ENCODE results near the gene THOC3.
"Not testable (repeated sequence)": the region's sequence is repeated elsewhere in the genome, so short reads cannot be mapped to it uniquely, and the experiment has no call there.

THOC3 gene

GRCh38 chr5:175967471-175968372 is at the start of gene THOC3:
TSS of gene THOC3 (minus strand) at chr5:175968315. CDS start at chr5:175968208, 107 bp downstream.
- peak; percentile 67 to 78 for DNase-seq

GRCh38 chr5:176017324-176017723 is 49.2 kb upstream of the THOC3 start:
- not testable (repeated sequence) for DNase-seq

- DNase-seq = not testable (repeated sequence)
Measured at GRCh38 chr5:176014360-176014759, 46.2 kb upstream of the THOC3 start.

- DNase-seq = not testable (repeated sequence)
Measured at GRCh38 chr5:176011088-176011487, 43.0 kb upstream of the THOC3 start.

GRCh38 chr5:176010202-176010601 is 42.1 kb upstream of the THOC3 start:
- not testable (repeated sequence) for DNase-seq

- DNase-seq = not testable (repeated sequence)
Measured at GRCh38 chr5:176007220-176007619, 39.1 kb upstream of the THOC3 start.

- not testable (repeated sequence) for DNase-seq
Measured at GRCh38 chr5:176006819-176007218, 38.7 kb upstream of the THOC3 start.

GRCh38 chr5:175997979-175998378 is 29.9 kb upstream of the THOC3 start:
- not testable (repeated sequence) for DNase-seq

GRCh38 chr5:175997495-175997894 is 29.4 kb upstream of the THOC3 start:
- not testable (repeated sequence) for DNase-seq

GRCh38 chr5:175996791-175997190 is 28.7 kb upstream of the THOC3 start:
- DNase-seq = not testable (repeated sequence)

- DNase-seq = not testable (repeated sequence)
Measured at GRCh38 chr5:175995506-175995905, 27.4 kb upstream of the THOC3 start.

- DNase-seq = not testable (repeated sequence)
Measured at GRCh38 chr5:175979371-175979995, 11.4 kb upstream of the THOC3 start.

- DNase-seq = not testable (repeated sequence)
Measured at GRCh38 chr5:175968381-175968780, 266 bp upstream of the THOC3 start.

- not testable (repeated sequence) for DNase-seq
Measured at GRCh38 chr5:175962329-175962728, 5.8 kb downstream of the THOC3 start.

- DNase-seq = not testable (repeated sequence)
Measured at GRCh38 chr5:175960228-175960627, 7.9 kb downstream of the THOC3 start.

GRCh38 chr5:175958515-175958914 is 9.6 kb downstream of the THOC3 start:
- not testable (repeated sequence) for DNase-seq

- DNase-seq = not testable (repeated sequence)
Measured at GRCh38 chr5:175954107-175954506, 14.0 kb downstream of the THOC3 start.

- DNase-seq = not testable (repeated sequence)
Measured at GRCh38 chr5:175952810-175953209, 15.3 kb downstream of the THOC3 start.

- DNase-seq = not testable (repeated sequence)
Measured at GRCh38 chr5:175951339-175951969, 16.7 kb downstream of the THOC3 start.

- DNase-seq = not testable (repeated sequence)
Measured at GRCh38 chr5:175948329-175949108, 19.6 kb downstream of the THOC3 start.

- DNase-seq = not testable (repeated sequence)
Measured at GRCh38 chr5:175943253-175943652, 24.9 kb downstream of the THOC3 start.

GRCh38 chr5:175940632-175941031 is 27.5 kb downstream of the THOC3 start:
- not testable (repeated sequence) for DNase-seq

All from stimulated activated CD4-positive, alpha-beta T cell treated with anti-CD3 and anti-CD28 coated beads, Interleukin-4, amount 100 ng/mL, for 4 hours (primary cell).